GM21576 (cell line): ENCODE data around the gene TBATA.
"Not testable (repeated sequence)": the region's sequence is repeated elsewhere in the genome, so short reads cannot be mapped to it uniquely, and the experiment has no call there.

Experiments
- ATAC-seq: cut with Tn5 transposase; IDR thresholded peaks from one replicate; pipeline ENCODE4 v1.9.1; 2021; ENCODE audit warnings: mild to moderate bottlenecking, moderate library complexity; ENCODE audit not compliant: unreplicated experiment

The TBATA gene

DNA sequence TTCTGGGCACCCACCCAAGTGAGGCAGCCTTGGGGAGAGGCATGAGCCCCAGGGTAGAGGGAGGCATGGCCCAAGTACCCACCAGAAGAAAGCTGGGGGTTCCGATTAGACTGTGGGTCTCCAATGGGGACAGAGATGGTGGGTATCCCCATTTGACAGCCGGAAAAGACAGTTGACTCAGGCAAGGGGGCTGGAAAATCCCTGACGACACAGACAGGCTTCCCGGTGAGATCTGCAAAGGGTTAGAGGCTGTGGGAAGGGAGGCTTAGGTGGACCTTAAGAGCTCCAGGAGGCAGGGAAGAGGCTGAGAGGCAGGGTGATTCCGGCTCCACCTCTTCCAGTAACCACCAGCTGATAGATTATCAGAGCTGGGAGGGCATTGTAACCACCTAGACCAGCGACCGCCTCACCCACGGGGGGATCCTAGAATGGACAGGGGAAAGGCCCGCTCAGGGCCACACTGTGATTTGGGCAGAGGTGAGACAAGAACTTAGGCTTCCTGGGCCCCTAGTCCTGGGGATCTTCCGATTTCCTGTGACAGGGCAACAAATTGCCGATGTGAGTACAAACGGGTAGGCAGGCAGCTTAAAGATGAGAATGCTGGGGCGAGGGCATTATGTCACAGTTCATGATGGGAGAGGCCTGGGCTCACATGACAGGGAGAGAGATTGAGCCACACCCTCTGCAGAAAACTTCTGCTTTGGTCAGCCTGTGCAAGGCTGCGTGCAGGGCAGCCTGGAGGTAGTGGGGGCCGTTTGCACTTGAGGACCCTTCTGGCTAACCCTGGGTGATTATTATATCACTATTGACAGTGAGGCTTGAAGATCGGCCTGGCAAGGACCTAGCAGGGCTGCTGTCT lies 5.4 kb downstream of the TBATA start:
- ATAC-seq: no peak

DNA sequence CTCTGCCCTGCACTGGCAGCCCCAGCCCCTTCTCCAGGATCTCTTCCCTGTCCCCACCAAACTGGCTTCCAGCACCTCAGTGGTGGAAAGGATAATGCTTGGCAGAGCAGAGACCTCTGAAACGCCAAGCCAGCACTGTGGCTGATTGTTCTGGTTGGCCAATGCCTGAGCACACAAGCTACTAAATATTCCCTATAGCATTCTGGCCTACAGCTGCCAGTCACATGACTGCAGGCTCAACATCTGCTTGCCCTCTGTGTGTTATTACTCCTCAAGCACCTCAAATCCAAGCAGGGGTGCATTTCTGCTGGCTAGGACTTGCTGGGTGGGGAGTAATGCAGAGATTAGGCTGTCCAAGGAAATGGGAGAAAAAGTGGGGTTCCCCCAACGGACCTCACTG lies 6.1 kb downstream of the TBATA start:
- ATAC-seq: no peak

DNA sequence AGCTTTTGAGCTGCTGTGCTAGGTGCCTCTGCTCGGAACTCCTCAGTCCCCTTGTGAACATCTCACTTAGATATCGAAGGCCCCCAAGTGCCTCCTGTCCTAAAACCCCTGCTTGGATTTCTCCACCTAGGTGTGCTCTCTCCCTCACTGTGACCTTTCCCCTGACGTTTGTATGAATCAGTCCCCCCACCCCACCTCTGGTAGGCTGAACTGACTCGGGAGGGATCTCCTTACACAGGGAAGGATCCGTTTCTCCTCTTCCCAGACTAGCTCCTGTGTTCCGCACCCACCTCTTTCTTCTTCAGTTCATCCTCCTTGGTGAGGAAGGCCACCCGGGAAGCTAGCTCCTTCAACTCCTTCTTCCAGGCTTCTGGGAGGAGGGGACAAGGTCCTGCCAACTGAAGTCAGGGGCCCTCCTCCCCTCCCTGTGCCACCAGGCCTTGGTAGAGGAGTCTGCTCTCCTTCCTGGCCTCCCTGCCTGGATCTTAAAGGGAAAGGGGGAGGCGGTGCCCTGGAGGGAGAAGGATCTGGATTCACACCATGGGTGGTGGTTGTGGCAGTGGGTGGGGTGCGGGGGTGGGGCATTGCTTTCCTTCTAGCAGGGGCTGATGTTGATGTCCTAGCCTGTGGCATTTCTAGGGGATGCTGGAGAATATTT lies 6.8 kb downstream of the TBATA start:
- no peak for ATAC-seq

DNA sequence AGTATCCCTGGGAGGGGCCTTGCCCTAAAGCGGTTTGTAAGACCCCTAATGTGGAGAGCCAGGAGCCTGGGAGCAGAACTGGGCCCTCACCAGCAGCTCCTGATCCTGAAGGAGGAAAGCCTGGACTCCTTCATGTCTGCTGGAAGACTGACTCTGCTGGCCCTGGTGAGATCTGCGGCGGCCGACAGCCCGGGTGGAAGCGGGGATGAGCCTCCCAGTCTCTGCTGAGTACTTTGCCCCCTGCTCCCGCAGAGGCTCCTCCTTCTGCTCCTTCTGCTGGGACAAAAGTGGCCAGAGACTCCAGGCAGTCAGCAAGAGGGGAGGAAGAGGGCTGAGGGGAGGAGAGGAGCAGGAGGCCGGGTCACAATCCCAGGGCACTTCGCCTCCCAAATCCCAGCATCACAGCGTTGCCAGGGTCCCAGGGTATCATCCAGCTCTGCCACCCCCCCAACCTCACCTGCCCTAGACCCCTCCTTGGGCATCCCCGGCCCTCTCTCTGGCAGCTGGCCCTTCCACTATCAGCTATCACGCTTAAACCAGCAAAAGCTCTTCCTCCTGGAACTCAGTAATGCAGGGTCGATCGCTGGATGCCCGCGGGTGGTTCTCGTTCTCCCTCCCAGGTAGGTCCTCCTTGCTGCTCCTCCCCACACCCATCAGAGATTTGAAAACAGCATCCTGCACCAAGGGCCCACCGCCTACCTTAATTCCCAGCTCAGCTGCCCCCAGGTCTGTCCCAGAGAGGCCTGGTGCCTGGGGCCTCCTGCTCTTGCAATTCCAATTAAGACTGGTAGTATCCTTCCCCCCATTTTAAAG lies 7.9 kb downstream of the TBATA start:
- no peak for ATAC-seq

DNA sequence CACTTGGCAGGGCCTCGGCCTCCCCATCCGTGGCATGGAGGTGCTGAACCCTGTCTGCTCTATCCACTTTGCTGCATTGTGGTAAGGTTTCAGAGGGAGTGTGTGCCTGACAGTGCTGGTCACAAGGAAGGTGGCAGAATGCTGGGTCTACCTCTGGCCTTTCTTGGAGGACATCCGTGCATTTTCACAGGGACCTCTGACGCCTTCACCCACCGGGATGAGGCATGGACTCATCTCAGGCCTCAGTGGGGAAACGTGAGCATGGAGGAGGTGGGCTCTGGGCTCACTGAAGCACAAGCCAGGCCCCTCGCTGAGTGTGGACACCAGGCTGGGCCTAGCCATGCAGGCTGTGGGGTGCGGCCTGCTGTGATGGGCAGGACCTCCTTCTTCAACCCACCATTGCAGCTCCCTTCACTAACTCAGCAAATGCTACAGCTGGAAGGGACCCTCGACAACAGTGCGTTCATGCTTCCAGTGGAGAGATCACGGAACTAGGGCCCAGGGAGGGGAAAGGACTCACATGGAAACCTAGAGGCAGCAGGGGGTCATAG lies 8.6 kb downstream of the TBATA start:
- ATAC-seq: no peak

DNA sequence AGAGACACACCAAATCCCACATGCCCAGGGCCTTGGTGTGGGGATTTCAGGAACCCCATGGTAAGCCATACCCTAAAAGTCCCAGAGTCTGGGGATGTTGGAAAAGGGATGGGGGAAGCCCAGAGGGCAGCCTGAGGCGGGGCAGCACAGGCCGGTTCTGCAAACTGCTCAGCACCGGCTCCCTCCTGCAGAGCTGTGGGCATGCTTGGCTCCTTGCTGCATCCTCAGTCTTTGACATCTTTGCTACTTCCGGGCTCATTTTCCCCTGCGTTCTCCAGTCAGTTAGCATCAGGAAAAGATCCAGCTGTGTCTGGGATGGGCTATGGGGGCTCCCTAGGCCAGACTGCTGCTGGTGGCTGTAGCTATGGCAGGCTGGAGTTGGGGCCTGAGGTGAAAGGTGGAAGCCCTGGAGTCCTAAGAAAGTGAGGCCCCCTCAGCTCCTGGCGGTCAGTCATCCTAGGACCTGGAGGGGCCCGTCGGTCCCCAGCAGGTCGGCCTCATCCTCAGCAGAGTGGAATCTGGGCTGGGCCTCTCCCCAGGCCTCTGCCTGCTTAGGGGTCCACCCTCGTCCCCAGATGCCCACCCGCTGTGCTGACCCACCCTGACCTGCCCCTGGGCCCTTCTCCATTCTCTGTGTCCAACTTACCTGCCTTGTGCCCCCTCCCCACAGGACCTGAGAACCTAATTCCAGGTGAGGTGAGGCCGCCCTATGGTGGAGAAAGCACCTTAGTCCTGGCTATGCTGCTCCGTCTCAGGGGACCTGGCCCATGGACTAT lies 9.3 kb downstream of the TBATA start:
- ATAC-seq: no peak

DNA sequence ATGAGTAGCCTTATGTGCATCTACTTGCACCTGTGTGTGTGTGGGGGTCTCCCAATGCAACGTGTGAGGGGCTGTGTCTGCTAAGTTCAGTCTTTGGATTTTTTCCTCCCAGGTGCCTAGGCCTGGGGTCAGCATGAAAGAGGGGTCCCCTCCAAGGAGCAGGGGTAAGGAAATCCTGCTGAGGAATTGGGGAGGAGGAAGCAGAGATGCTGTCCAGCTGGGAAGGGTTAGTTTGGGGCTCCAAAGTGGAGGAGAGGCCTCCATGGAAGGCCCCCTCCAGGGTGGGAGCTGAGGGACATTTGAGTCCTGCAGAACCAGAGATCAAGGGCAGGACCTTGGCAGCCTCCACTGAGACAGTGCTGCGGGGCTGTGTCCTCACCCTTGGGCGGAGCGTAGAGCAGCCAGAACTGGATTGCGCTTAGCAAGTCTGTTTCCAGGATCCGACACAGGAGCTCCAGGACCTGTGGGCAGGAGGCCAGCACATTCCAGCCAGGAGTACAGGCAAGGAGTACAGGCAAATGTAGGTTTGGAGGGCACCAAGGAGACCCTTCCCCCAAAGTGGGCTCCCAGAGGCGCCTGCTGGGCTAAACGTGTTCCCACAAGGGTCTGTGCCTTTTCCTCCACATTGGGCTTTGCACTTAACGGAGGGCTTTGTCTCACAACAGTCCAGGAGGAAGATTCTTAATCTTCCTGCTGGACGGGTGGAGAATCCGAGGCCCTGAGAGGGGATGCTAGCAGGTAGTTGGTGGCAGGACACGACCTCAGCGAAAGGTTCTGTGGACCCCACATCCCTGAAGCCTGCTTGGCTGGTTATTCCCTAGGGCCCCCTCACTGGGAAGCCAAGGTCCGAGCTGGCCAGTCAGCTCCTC lies 10.1 kb downstream of the TBATA start:
- ATAC-seq: no peak

DNA sequence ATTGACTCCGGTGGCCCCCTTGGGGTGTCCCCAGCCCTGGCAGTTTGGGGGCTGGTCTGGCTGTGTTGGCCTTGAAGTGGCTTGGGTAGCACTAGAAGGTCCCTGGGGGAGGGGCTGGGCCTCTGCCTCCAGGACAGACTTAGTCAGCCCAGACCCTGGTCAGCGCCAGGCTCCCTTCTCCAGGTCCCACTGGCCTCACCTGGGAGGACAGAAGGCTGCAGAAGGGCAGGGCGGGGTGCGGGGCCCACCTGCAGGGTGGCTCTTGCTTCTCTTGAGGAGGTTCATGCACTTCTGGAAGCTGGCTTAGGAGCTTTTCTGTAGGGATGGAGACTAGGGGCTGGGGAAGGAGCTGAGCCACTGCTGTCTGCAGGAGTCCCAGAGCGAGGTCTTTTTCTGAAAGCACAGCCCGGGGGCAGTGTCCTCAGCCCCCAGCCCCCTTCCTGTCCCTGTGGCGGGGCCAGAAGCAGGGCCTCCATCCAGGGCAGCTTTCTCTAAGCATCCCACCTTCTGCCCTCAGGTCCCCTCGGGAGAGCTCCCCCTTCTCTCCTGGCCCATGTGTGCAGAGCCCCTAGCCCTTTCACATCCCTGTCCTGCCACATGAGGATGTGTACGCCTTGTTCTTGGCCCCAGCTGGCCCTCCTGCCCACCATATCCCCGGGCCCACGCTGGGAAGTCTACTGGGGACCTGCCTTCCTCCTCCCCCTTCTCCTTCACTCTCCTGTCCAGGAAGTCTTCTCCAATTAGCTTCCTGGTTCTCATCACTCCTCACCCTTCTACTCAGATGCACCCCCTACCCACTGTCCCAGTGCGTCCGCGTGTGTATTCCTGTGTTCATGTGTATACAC lies 11.0 kb downstream of the TBATA start:
- ATAC-seq: no peak

DNA sequence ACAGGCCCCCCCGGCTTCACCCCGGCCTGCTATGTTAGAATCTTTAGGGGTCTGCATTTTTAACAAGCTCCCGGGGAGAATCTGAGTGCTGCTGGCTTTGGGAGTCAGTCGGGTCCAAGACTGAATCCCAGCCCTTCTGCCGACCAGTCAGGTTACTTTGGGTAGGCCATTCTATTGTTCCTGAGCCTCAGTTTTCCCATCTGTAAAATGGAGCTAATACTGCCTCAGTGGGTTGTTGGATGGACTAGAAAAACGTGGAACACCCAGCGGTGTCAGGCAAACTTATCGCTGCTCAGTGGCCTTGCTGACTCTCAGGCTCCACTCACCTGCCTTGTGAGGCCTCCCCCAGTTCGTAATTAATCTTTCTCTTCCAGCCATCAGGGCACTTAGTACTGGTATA lies 11.7 kb downstream of the TBATA start:
- ATAC-seq: no peak

DNA sequence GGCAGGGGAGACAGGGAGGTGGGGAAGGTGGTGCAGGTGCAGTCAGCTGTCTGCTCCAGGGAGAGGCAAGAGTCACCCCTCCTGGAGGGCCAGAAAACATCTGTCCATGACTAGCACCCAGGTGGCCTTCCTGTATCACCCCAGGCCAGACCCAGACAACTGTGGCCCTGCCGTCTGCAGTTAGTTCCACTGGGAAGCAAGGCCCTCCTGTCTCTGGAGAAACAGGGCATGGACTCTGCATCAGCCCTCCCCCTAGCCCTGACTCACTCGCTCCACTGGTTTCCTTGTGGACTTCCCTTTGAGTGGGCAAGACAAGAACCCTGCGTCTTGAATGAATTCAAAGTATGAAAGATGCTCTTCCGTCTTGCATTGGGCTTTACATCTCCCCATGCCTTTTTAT lies 12.6 kb downstream of the TBATA start:
- ATAC-seq: no peak

DNA sequence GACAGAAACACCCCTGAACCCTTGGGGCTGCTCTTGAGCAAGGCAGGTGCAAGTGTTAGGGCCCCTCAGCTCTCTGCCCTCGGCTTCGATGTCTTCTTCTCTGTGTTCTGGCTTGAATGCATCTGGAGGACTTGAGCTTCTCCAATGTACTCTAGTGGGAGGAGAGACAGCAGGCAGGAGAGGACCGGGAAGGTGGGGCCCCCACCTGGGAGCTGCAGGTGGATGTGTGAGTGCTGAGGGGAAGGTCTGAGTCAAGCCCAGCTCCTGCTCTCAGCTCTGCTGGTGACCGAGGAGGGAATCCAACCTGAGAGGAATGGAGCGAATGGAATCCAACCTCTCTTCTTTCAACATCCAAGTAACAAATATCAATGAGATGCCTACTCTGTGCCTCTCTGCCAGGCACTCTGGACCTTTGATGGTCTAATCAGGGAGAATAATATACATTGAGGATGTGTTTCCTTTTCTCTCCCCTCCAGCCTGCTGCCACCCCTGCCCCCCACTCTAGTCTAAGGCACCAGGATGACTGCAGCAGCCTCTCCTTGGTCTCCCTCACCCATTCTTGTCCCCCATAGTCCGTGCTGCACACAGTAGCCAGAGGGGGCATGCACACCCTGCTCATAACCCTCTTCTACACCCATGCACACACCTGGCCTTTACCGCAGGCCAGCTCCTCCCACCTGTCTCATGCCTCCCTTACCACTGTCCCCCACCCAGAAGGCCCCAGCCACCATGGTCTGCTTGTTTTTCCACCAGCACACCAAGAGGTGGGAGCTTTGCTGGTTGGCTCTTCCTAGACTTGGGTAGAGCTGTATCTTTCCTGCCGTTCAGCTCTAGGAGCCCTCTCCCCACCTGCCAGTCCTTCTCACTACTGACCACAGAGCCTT lies 13.6 kb downstream of the TBATA start:
- no peak for ATAC-seq

DNA sequence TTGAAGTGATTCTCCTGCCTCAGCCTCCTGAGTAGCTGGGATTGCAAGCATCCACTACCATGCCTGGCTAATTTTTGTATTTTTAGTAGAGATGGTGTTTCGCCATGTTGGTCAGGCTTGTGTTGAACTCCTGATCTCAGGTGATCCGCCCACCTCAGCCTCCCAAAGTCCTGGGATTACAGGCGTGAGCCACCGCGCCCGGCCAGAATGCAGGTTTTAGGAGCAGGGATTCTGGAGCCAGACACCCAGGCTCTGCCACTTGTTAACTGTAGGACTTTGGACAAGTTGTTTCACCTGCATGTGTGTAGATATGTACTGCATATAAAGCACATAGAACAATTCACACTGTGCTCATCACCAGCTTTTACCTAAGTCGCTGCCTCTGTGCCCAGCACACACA lies 14.7 kb downstream of the TBATA start:
- ATAC-seq: not testable (repeated sequence)

DNA sequence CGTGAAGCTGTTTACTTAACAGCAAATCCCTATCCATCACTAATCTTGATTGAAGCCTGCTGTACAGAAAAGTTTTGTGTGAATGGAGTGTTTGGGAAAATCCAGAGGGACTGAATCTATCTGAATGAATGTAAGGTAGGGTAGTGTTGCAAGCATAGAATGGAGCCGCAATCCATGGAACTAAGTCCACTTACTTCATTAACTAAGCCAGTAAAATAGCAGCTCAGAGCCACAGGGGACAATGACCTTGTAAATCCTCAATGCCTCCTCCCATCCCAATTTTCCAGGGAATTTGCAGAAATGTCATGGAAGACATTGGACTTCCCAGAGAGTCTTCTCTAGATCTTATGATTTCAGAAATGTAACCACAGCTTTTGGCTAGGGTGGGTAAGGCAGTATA lies 15.2 kb downstream of the TBATA start:
- ATAC-seq: no peak

DNA sequence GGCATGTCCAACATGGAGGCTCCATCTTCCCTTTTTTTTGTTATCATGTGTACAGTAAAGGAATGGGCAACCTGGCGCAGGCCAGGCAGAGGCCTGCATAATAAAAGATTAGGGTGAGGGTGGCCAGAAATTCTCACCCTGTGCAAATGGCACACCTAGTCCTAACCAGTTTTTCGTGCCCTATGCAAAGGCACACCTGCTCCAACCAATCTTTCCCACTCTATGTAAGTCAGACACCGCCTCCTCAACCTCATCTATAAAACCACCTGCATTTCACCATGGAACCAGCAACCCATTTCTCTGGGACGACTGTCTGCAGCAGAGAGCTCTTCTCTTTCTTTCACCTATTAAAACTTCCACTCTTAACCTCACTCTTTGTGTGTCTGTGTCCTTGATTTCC lies 16.1 kb downstream of the TBATA start:
- ATAC-seq: no peak

DNA sequence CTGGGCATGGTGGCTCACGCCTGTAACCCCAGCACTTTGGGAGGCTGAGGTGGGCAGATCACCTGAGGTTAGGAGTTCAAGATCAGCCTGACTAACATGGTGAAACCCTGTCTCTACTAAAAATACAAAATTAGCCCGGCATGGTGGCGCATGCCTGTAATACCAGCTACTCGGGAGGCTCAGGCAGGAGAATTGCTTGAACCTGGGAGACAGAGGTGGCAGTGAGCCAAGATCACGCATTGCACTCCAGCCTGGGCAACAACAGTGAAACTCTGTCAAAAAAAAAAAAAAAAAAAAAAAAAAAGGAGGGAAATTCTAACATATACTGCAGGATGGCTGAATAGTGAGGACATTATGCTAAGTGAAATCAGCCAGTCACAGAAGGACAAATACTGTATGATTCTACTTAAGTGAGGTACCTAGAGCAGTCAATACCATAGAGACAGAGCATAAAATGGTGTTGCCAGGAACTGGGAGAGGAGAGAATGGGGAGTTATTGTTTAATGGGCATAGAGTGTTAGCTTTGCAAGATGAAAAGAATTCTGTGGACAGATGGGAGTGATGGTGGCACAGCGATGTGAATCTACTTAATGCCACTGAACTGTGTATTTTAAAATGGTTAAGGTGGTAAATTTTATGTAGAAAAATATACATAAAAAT lies 17.0 kb downstream of the TBATA start:
- not testable (repeated sequence) for ATAC-seq

DNA sequence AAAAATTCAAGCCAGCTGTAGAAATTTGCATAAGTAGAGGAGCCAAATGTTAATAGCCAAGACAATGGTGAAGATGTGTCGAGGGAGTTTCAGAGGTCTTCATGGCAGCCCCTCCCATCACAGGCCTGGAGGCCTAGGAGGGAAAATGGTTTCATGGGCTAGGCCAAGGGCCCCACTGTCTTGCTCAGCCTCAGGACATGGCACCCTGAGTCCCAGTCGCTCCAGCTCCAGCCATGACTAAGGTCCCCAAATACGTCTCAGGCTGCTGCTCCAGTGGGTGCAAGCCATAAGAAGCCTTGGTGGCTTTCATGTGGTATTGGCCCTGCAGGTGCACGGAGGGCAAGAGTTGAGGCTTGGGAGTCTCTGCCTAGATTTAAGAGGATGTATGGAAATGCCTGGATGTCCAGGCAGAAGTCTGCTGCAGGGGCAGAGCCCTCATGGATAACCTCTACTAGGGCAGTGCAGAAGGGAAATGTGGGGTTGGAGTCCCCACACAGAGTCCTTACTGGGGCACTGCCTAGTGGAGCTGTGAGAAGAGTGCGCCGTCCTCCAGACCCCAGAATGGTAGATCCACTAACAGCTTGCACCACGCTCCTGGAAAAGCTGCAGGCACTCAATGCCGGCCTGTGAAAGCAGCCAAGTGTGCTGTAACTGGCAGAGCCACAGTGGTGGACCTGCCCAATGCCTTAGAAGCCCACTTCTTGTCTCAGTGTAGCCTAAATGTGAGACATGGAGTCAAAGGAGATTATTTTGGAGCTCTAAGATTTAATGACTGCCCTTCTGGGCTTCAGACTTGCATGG lies 19.2 kb downstream of the TBATA start:
- no peak for ATAC-seq
